Measurements from ENCODE around the gene ABO. TPM values are rescaled to one million over a fixed set of nuclear protein-coding genes. Genes with fewer than 3 reads are reported as not detected.

Gene ABO
- total RNA-seq, 4 donors from 2014 or later = 2.6 to 17.9 (median 7.9) TPM

GRCh38 chr9:133261753-133262120 is 13.3 kb downstream of the ABO start:
- WGBS = 76% methylated on average over 4 of the region's 5 CpGs
- DNase-seq (ENCODE audit: low spot score in 2 of 2) = peak in 1 of 2 donors; percentile 56
- Histone ChIP-seq H3K4me3 (no peak overlapping the region), H3K9me3 (no peaks in the 10 kb centered on the region), H3K4me1 (no peaks in the 10 kb centered on the region), H3K36me3 (no peaks in the 10 kb centered on the region), H3K27ac (no peak overlapping the region), H3K27me3 (no peaks in the 10 kb centered on the region)
- no peak for TF ChIP-seq POLR2A (IDR thresholded peaks at IDR 0.05)
- TF ChIP-seq CTCF (IDR thresholded peaks at IDR 0.05) = no peak
- no peak for TF ChIP-seq EP300 (IDR thresholded peaks at IDR 0.05)
- no peak for TF ChIP-seq POLR2AphosphoS5 (IDR thresholded peaks at IDR 0.05)

GRCh38 chr9:133261103-133261752 is 13.8 kb downstream of the ABO start:
- Histone ChIP-seq H3K4me1 (no peaks in the 10 kb centered on the region), H3K4me3 (no peak overlapping the region), H3K36me3 (no peaks in the 10 kb centered on the region), H3K9me3 (no peaks in the 10 kb centered on the region), H3K27me3 (no peaks in the 10 kb centered on the region), H3K27ac (no peak overlapping the region)
- TF ChIP-seq POLR2AphosphoS5 (IDR thresholded peaks at IDR 0.05) = no peak
- TF ChIP-seq EP300 (IDR thresholded peaks at IDR 0.05) = no peak
- no peak for TF ChIP-seq CTCF (IDR thresholded peaks at IDR 0.05)
- TF ChIP-seq POLR2A (IDR thresholded peaks at IDR 0.05) = no peak
- 90% methylated on average over 6 of the region's 18 CpGs for WGBS
- peak in 1 of 2 donors; percentile 69 for DNase-seq (ENCODE audit: low spot score in 2 of 2)

DNA sequence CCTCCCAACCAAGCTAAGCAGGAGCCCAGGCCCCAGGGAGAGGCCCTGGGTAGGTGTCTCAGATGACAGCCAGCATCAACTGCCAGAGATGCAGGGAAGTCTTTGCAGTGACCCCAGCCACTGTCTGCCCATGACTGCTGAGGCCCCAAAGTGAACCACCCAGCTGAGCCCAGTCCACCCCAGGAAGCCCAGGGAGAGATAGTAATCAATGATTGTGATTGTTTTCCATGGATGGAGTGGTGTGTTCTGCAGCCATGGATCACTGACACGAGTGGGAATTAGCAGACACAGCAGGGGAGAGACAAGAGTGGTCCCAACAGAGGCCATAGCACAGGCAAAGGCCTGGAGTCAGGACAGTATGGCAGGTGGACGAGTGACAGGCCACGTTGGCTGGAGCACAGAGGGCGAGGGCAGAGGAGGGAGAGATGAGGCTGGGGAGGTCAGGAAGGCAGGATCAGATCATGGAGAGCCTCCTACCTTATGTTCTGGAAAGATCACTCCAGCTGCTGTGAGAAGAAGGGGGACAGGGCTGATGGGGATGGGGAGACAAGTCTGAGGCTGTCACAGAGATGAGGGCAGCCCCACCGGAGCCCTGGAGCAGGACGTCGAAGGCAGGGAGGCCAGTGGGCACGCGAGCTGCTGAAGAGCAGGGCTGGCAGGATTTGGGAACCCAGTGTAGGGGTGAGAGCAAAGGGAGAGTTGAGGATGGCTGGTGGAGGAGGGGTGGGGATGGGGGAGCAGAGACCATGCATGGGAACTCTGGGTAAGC is 14.5 kb downstream of the ABO start:
- TF ChIP-seq EP300 (IDR thresholded peaks at IDR 0.05) = no peak
- no peak for TF ChIP-seq POLR2AphosphoS5 (IDR thresholded peaks at IDR 0.05)
- TF ChIP-seq CTCF (IDR thresholded peaks at IDR 0.05) = no peak
- TF ChIP-seq POLR2A (IDR thresholded peaks at IDR 0.05) = no peak
- H3K27ac ChIP-seq = no peak overlapping the region
- no peaks in the 10 kb centered on the region for H3K4me1 ChIP-seq
- H3K36me3 ChIP-seq = no peaks in the 10 kb centered on the region
- H3K9me3 ChIP-seq = no peaks in the 10 kb centered on the region
- peak in 1 of 2 donors; percentile 59 for DNase-seq (ENCODE audit: low spot score in 2 of 2)
- H3K4me3 ChIP-seq = no peak overlapping the region
- 75% methylated on average over 9 of the region's 9 CpGs for WGBS
- no peaks in the 10 kb centered on the region for H3K27me3 ChIP-seq

- Histone ChIP-seq H3K4me1 (no peaks in the 10 kb centered on the region), H3K9me3 (no peaks in the 10 kb centered on the region), H3K27me3 (no peaks in the 10 kb centered on the region), H3K27ac (no peak overlapping the region), H3K4me3 (no peak overlapping the region), H3K36me3 (no peaks in the 10 kb centered on the region)
- peak in 1 of 2 donors; percentile 65 for DNase-seq (ENCODE audit: low spot score in 2 of 2)
- 75% methylated on average over 11 of the region's 21 CpGs for WGBS
- TF ChIP-seq CTCF (IDR thresholded peaks at IDR 0.05) (no peak), POLR2AphosphoS5 (IDR thresholded peaks at IDR 0.05) (no peak)
Measured at GRCh38 chr9:133258061-133259015, 16.7 kb downstream of the ABO start.

Measured in suprapubic skin (tissue), 4 donors.